ENCODE data around the gene IL4R. TPM values are rescaled to one million over a fixed set of nuclear protein-coding genes. Genes with fewer than 3 reads are reported as not detected.

The IL4R gene
- total and polyA plus RNA-seq, 2 of the 13 experiments (the other 11 are each of a cell fraction or from before 2014, with no cell fraction given) = 15.9 to 49.6 TPM

GRCh38 chr16:27268376-27269299, 45.1 kb upstream of the IL4R start, which contains the start of gene NSMCE1 (continued):
- TF ChIP-seq ERF (CRISPR knock-in tag; IDR thresholded peaks at IDR 0.05) (peak; percentile 70; the same call in 1 of the 2 replicates), MTF1 (CRISPR knock-in tag; IDR thresholded peaks at IDR 0.05) (0 out of 2 replicates have a peak, but pooled peaks have one; percentile 46), SOX5 (CRISPR knock-in tag; IDR thresholded peaks at IDR 0.05; ENCODE audit: borderline replicate concordance) (peak; percentile 16; the same call in 1 of the 2 replicates), GTF3A (CRISPR knock-in tag; conservative IDR thresholded peaks at IDR 0.05) (no peak), ETV5 (CRISPR knock-in tag; IDR thresholded peaks at IDR 0.05; ENCODE audit: borderline replicate concordance) (peak; percentile 80), ZNF891 (CRISPR knock-in tag; IDR thresholded peaks at IDR 0.05) (peak; percentile 87; the same call in 1 of the 2 replicates), PHF20 (CRISPR knock-in tag; IDR thresholded peaks at IDR 0.05) (peak; percentile 86), HNF1A (IDR thresholded peaks at IDR 0.05; ENCODE audit: low read depth) (no peak), HNF1A (CRISPR knock-in tag; IDR thresholded peaks at IDR 0.05; ENCODE audit: borderline replicate concordance) (no peak; the same call in 1 of the 2 replicates), NFKB2 (CRISPR knock-in tag; IDR thresholded peaks at IDR 0.05; ENCODE audit: borderline replicate concordance) (peak; percentile 52; the same call in 1 of the 2 replicates), ZNF772 (CRISPR knock-in tag; IDR thresholded peaks at IDR 0.05) (peak; percentile 77), ZNF430 (CRISPR knock-in tag; IDR thresholded peaks at IDR 0.05) (no peak; the same call in none of the 2 replicates), ZSCAN9 (CRISPR knock-in tag; IDR thresholded peaks at IDR 0.05; ENCODE audit: borderline replicate concordance) (no peak; the same call in 1 of the 2 replicates), ZKSCAN5 (CRISPR knock-in tag; IDR thresholded peaks at IDR 0.05) (no peak), GLI4 (CRISPR knock-in tag; IDR thresholded peaks at IDR 0.05; ENCODE audit: borderline replicate concordance) (0 out of 2 replicates have a peak, but pooled peaks have one; percentile 59), ZNF205 (CRISPR knock-in tag; IDR thresholded peaks at IDR 0.05) (peak; percentile 75; the same call in 1 of the 2 replicates), HIVEP1 (CRISPR knock-in tag; IDR thresholded peaks at IDR 0.05) (peak; percentile 88), FOXA1 (IDR thresholded peaks at IDR 0.05) (no peak), FOXA1 (CRISPR knock-in tag; IDR thresholded peaks at IDR 0.05) (peak; percentile 30), RXRA (CRISPR knock-in tag; IDR thresholded peaks at IDR 0.05) (peak; percentile 27; the same call in 1 of the 2 replicates), ZBTB20 (CRISPR knock-in tag; IDR thresholded peaks at IDR 0.05; ENCODE audit: borderline replicate concordance, low read depth) (peak; percentile 68; the same call in 1 of the 2 replicates), NCOA2 (CRISPR knock-in tag; IDR thresholded peaks at IDR 0.05) (0 out of 2 replicates have a peak, but pooled peaks have one; percentile 19), GMEB2 (CRISPR knock-in tag; IDR thresholded peaks at IDR 0.05; ENCODE audit: low read depth) (0 out of 2 replicates have a peak, but pooled peaks have one; percentile 15), ZNF30 (CRISPR knock-in tag; IDR thresholded peaks at IDR 0.05) (no peak), ISX (CRISPR knock-in tag; conservative IDR thresholded peaks at IDR 0.05) (peak; percentile 61; the same call in 1 of the 2 replicates), NFE2 (CRISPR knock-in tag; IDR thresholded peaks at IDR 0.05) (no peak)

All from HepG2 (cell line).